Hematopoietic multipotent progenitor cell treated with erythropoietin and hydrocortisone succinate and interleukin-3 and kit ligand, for 8 days (in vitro differentiated cells): ENCODE measurements around the gene RYR1.
A peak's percentile ranks its signal among the peaks of the same experiment; 100 is the strongest.

ENCODE experiments used
- DNase-seq: peaks from one replicate; pipeline ENCODE4 v3.0.0-alpha.2; 2015

Gene RYR1

GRCh38 chr19:38433268-38433733 lies at the start of gene RYR1:
Gene RYR1, plus strand, starts transcription at chr19:38433691. Its CDS starts 139 bp downstream, at chr19:38433830.
- peak; percentile 51 for DNase-seq

GRCh38 chr19:38383743-38384142 lies 49.7 kb upstream of the RYR1 start:
- no peak for DNase-seq

GRCh38 chr19:38384209-38385027 lies 49.1 kb upstream of the RYR1 start:
- peak; percentile 33 for DNase-seq

DNA sequence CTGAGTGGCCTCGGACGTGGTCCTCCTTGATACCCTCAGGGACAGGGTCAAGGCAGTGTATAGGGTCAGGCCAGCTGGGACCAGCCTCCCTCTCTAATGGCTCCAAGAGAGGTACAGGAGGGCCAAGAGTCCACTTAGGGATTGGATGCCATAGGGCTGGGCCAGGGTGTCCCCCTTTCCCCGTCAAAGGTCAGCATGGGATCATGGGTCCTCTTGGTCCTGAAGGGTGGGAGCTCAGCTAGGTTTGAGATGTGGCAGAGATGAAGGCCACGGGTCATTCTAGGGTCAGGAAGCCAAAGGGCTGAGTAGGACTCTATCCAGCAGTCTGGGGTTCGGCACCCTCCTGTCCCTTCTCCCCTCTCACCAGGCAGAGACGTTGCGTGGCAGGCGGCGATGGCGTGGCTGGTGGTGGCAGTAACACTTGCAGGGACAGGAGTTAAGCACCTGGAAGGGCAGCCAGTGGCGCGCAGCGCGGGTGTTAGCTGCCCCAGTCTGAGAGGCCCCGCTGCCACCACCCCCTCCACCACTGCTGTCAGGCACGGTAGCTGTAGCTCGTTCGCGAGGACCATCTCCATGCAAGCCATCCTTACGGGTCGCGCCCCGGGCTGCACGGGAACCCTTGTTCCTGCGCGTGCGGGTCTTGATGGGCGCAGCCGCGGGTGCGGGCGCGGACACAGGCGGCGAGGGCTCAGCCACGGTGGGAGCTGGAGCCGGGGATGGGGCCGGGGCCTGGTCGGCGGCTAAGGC lies 48.3 kb upstream of the RYR1 start:
- DNase-seq = no peak

DNA sequence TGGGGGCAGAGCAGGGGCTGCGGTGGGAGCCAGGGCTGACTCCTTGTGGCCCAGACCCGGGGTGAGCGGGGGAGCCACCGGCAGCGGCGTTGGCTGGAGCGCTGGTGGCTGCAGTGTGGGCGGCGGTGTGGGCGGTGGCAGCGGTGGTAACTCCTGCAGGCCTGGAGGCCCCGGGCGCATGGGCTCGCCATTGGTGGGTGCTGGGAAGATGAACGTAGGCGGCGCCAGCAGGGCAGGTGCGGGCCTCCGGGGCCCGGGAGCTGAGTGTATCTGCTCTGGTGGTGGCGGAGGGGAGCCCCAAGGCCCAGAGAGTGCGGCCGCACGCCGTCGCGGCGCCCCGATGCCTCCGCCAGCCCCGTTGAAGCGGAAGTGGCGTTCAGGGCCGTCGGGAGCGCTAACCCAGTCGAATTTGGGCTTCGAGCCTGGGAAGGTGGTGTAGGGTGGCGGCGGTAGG lies 47.7 kb upstream of the RYR1 start:
- peak; percentile 29 for DNase-seq

DNA sequence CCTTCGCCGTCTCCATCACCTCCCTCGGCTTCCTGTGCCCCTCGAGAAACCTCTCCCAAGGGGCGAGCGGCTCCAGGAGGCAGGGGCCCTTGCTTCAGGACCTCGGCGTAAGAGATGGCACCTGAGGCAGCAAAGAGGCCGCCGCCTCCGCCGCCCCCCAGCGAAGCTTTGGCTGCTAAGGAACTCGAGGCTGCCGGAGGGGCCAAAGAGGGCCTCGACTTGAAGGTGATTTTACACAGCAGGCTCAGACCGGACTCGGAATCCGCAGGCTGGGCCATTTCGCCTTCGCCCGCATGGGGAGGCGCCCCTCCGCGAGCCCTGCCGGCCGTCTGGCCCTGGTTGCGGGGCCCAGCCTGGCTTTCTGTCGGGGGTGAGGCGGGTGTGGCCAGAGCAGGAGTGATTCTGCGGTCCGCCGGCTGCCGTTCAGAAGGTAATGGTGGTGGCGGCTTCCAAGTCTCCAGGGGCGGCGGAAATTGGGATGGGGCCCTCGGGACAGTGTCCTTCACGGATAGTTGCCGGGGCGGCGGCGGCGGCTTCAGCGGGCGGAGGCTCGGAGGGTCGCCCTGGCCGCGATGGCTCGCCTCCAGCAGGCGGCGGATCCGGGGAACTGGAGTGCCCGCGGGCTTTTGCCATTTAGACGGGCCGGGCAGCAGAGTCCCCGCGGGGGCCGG lies 47.1 kb upstream of the RYR1 start:
- DNase-seq = no peak

DNA sequence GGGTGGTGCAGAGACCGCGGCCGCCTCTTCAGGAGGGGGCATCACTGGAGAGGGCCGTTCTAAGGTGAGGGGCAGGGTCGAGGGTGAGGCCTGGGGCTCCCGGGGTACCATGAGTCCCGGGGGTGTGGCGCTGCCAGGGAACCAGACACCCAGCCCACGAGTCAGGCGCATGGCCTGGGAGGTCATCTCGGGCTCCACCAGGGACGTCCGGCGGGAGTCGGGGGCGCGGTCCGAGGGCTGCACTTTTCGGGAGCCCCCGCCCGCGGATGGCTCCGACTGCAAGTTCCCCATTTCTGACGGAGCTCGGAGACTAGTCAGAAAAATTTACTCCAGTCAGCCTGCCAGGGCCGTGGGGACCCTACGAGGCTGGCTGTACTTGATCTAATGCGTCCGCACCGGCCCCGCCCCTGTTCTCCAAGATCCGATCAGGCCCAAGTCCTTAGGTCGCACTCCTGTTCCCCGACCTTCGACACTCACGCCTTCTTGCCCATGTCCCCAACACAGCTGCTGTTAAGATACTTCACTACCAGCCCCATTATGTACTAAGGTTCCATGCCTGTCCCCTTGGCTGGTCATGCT lies 46.4 kb upstream of the RYR1 start:
- DNase-seq = peak; percentile 53

- DNase-seq = peak; percentile 69
Observed at GRCh38 chr19:38387550-38388348, 45.7 kb upstream of the RYR1 start, which contains the start of gene GGN. Gene GGN, minus strand, starts transcription at chr19:38388034. Its CDS starts 773 bp downstream, at chr19:38387261.

GRCh38 chr19:38388349-38389100 lies 45.0 kb upstream of the RYR1 start, which contains the start of gene SPRED3:
Gene SPRED3, plus strand, starts transcription at chr19:38388697. Its CDS starts 1,606 bp downstream, at chr19:38390303.
- no peak for DNase-seq

DNA sequence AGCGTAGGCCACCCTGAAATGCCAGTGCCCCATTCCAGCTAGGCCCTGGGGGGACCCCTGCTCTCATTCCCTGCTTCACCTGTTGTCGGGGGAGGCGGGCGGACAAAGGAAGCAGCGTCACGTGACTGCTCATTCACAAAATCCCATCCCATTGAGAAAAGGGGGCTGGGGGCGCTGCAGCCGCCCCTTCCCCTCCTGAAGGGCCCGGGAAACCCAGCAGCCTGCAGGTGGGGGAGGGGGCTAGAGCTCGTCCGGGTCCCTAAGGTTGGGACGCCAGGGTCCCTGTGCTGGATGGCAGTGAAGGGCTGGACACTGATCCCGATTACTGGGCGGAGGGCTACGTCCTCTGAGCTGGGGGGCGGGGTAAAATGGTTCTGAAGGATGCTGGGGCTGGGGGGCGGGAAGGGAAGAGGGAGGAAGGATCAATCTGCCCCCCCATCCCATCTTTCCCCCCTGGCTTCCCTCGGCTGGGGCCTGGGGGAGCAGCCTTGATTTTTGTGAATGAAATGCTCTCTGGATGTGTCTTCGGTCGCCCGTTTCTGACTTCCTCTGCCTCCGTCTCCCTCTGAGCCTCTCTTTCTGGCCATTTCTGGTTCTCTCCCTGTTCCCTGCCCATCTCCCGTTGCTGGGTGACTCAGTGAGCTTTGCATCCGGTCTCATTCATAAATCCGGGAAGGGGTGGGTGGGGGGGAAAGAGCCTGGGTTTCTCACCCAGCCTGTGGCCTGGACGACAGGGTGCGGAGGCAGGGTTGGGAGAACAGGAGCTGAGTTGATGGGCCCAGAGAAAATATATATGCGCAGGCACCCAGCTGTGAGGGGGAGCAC lies 44.2 kb upstream of the RYR1 start:
- no peak for DNase-seq

GRCh38 chr19:38389957-38390924 lies 43.2 kb upstream of the RYR1 start:
- no peak for DNase-seq

GRCh38 chr19:38391911-38392464 lies 41.5 kb upstream of the RYR1 start:
- DNase-seq = no peak

DNA sequence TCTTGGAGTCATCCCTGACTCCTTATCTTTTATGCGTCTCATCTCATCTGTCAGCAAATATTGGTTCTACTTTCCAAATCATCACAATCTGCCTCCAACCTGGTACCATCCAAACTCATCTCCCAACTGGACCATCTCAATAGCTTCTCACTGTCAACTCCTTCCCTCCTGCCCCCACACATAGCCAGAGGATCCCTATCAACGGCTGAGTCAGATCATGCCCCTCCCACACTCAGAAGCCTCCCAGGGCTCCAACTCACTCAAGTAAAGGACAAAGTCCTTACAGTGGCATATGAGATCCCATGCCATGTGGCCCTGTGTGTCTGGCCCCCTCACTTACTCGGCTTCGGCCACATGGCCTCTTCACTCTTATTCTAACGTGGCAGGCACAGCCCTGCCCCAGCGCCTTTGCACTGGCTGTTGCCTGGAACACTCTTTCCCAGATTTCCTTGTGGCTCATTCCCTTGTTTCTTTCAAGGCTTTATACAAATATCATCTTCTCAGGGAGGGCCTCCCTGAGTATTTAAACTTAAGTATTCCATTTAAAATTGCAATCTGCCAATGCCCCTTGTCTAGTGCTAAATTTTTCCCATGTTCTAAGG lies 40.7 kb upstream of the RYR1 start:
- DNase-seq = peak; percentile 59

- DNase-seq = peak; percentile 58
Observed at GRCh38 chr19:38394488-38394887, 39.0 kb upstream of the RYR1 start.

- no peak for DNase-seq
Observed at GRCh38 chr19:38395381-38396114, 37.9 kb upstream of the RYR1 start.

- DNase-seq = no peak
Observed at GRCh38 chr19:38399081-38399480, 34.4 kb upstream of the RYR1 start.

GRCh38 chr19:38399537-38399936 lies 34.0 kb upstream of the RYR1 start:
- no peak for DNase-seq
